Heart right ventricle (tissue), 16 donors: ENCODE results near the gene SFI1. TPM values are rescaled to one million over a fixed set of nuclear protein-coding genes. Genes with fewer than 3 reads are reported as not detected.

Source experiments
- ATAC-seq, 8 donors: fragments of 200-7000 bp; cut with Tn5 transposase; one replicate each; pipeline ENCODE4 v1.9.1; 2020; ENCODE audit warnings: mild to moderate bottlenecking in 8 of 8, moderate library complexity in 8 of 8, moderate number of reproducible peaks in 1 of 8
- DNase-seq, 2 donors: peaks; one replicate each; pipeline ENCODE4 v3.0.0-alpha.2; 2020
- H3K27ac ChIP-seq, 10 donors: fragments of 200-600 bp; sonication (generic) in 2 of 10; one replicate each; pipeline versions ENCODE4 v1.5.0 to v1.8.0; 2020 to 2022; ENCODE audit warnings: mild to moderate bottlenecking in 3 of 10
- H3K27me3 ChIP-seq, 7 donors: fragments of 200-600 bp; one replicate each; pipeline ENCODE4 v1.8.0; 2021 to 2022; ENCODE audit warnings: mild to moderate bottlenecking in 2 of 7
- H3K36me3 ChIP-seq, 9 donors: fragments of 200-600 bp; sonication (generic) in 1 of 9; one replicate each; pipeline versions ENCODE4 v1.5.0 to v1.8.0; 2020 to 2022; ENCODE audit warnings: mild to moderate bottlenecking in 2 of 9
- H3K4me1 ChIP-seq, 9 donors: fragments of 200-600 bp; sonication (generic) in 1 of 9; one replicate each; pipeline versions ENCODE4 v1.5.0 to v1.8.0; 2020 to 2022; ENCODE audit warnings: mild to moderate bottlenecking in 4 of 9
- H3K4me3 ChIP-seq, 10 donors: fragments of 200-600 bp; sonication (generic) in 2 of 10; one replicate each; pipeline versions ENCODE4 v1.5.0 to v1.8.0; 2020 to 2022; ENCODE audit warnings: mild to moderate bottlenecking in 7 of 10, moderate library complexity in 2 of 10
- H3K9me3 ChIP-seq, 11 donors: fragments of 200-600 bp in 10 of 11; sonication (generic) in 2 of 11; one replicate each; pipeline versions ENCODE4 v1.5.0 to v1.8.0; 2013 to 2022; ENCODE audit warnings: mild to moderate bottlenecking in 2 of 11, control low read depth in 1 of 11, moderate library complexity in 1 of 11
- WGBS, 2 donors: extraction: QIAGEN DNeasy Blood & Tissue Kit; methylation state at CpG; one replicate each; pipeline ENCODE4 v1.1.7; 2013; ENCODE audit warnings: inconsistent platforms in 1 of 2; 5-methylcytosine and 5-hydroxymethylcytosine counted together
- intact Hi-C, 10 donors: fragments of 100-400 bp; cut with DNase I; formaldehyde crosslinking; loops; one replicate each; pipeline versions ENCODE4 v1.11.1 to v1.14.2; 2022
- polyA plus RNA-seq, 2 donors: library from polyadenylated mRNA; stranded (reverse); fragments of 200-250 nt; gene quantifications; one replicate each; pipeline ENCODE4 v1.2.3, GENCODE V29; 2013
- total RNA-seq, 10 donors: library from RNA; stranded (reverse); fragmentation: NEBNext Ultra II Directional in 3 of 10; extraction: Animal tissue kit (Norgen Biotek cat#: 25700) in 3 of 10; gene quantifications; one replicate each; pipeline versions ENCODE4 v1.2.1 to v1.2.4, GENCODE V29; 2021 to 2023
- TF ChIP-seq, protein P1 (sequence below), 9 donors: fragments of 200-600 bp; sonication (generic) in 2 of 9; IDR thresholded peaks; one replicate each; pipeline versions ENCODE4 v1.5.0 to v1.8.0; 2021 to 2022; ENCODE audit warnings: antibody characterized with exemption in 9 of 9, mild to moderate bottlenecking in 5 of 9, moderate library complexity in 1 of 9
- donor health status: Arrhythmogenic right ventricular cardiomyopathy.
- donor health status: ischemic (EF 13 %, LVEDD 7.1; RV severe dilation, severe dysfunction).
- donor health status: healthy with polysubstance abuse.
- donor health status: DM: no; HTN: yes; CAD: no.
- donor health status: DM: no; HTN: no; CAD: no.
- donor health status: ischemic (EF 25% LVEDD 6.9; RV normal size, moderate dysfunction).
- donor health status: ischemic (EF 25% LVEDD 5.7; RV mildly dilated, moderate dysfunction).
- donor health status: healthy.
- donor health status: DM: yes; HTN: yes; CAD: no.
- donor health status: Ischemic cardiomyopathy.
- donor health status: ischemic (EF 35%, LVEDD 5.7; RV mildly dilated, moderate dysfunction).
- donor health status: nonischemic (EF 11% LVEDD 7.7; RV severe dilation, severe dysfunction).
- donor health status: DM: yes; HTN: yes; CAD: no.
- donor health status: PGD.
- donor health status: ischemic (EF 29% LVEDD 5.4; RV normal size, mild dysfunction).
- donor health status: nonischemic (EF 23%, LVEDD 6.1; RV moderate dilation, normal function).

SFI1 gene
- total and polyA plus RNA-seq, 12 donors, result 4.7 to 20.1 (median 7.3) TPM

- Histone ChIP-seq H3K27me3 (no peaks in the 10 kb centered on the region), H3K9me3 (no peaks in the 10 kb centered on the region), H3K36me3 (peaks cover 0 to 45% (median 0%) of the 10 kb centered on the region in 9 donors), H3K4me3 (no peak overlapping the region), H3K27ac (peak overlapping the region in 4 of 10 donors; percentile 39 to 68 (median 52)), H3K4me1 (peaks cover 26 to 65% (median 48%) of the 10 kb centered on the region in 9 donors)
- ATAC-seq, result no peak
- TF ChIP-seq, protein P1, sequence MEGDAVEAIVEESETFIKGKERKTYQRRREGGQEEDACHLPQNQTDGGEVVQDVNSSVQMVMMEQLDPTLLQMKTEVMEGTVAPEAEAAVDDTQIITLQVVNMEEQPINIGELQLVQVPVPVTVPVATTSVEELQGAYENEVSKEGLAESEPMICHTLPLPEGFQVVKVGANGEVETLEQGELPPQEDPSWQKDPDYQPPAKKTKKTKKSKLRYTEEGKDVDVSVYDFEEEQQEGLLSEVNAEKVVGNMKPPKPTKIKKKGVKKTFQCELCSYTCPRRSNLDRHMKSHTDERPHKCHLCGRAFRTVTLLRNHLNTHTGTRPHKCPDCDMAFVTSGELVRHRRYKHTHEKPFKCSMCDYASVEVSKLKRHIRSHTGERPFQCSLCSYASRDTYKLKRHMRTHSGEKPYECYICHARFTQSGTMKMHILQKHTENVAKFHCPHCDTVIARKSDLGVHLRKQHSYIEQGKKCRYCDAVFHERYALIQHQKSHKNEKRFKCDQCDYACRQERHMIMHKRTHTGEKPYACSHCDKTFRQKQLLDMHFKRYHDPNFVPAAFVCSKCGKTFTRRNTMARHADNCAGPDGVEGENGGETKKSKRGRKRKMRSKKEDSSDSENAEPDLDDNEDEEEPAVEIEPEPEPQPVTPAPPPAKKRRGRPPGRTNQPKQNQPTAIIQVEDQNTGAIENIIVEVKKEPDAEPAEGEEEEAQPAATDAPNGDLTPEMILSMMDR (IDR thresholded peaks at IDR 0.05), result no peak
- intact Hi-C loops, result no loop called here
- WGBS, 2 donors, result 70 to 79% methylated on average over 8 of the region's 8 CpGs
- no peak for DNase-seq
Observed at GRCh38 chr22:31627223-31627731, 130.9 kb downstream of the SFI1 start.

GRCh38 chr22:31628362-31628761, 132.0 kb downstream of the SFI1 start:
- Histone ChIP-seq H3K27me3 (no peaks in the 10 kb centered on the region), H3K9me3 (no peaks in the 10 kb centered on the region), H3K27ac (peak overlapping the region in 1 of 10 donors; percentile 43), H3K36me3 (peaks cover 0 to 34% (median 0%) of the 10 kb centered on the region in 9 donors), H3K4me1 (peaks cover 26 to 65% (median 50%) of the 10 kb centered on the region in 9 donors), H3K4me3 (no peak overlapping the region)
- WGBS, 2 donors, result 72 to 78% methylated on average over 1 of the region's 1 CpG
- no peak for DNase-seq
- TF ChIP-seq, protein P1 (IDR thresholded peaks at IDR 0.05), result no peak
- intact Hi-C loops, result no loop called here
- no peak for ATAC-seq

DNA sequence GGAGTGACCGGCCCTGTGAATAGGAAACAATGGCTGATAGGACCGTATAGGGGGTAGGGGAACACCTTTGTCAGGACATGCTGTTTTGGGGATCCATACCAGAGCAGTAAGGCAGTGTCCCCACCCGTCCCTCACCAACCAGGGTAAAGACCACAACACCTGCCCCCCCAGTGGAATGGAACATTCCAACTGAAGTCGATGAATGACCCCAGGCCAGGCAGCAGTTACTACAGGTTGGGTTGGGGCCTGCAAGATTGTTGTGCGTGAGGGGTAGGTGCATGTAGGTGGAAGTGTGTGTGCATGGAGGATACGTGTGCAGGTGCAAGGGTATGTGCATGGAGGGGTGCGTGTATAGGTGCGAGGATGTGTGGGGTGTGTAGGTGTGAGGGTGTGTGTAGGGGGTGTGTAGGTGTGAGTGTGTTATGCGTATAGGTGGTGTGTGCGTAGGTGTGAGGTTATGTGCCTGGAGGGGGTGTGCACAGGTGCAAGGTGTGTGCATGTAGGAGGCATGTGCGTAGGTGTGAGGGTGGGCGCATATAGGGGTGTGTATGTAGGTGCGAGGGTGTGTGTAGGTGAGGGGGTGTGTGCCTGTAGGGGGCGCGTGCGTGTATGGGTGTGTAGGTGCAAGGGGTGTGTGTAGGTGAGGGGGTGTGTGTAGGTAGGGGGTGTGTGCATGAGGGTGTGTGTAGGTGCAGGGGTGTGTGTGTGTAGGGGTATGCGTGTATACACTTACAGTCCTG, 132.8 kb downstream of the SFI1 start:
- H3K36me3 ChIP-seq, result peaks cover 0 to 26% (median 0%) of the 10 kb centered on the region in 9 donors
- ATAC-seq, result no peak
- H3K9me3 ChIP-seq, result no peaks in the 10 kb centered on the region
- H3K4me3 ChIP-seq, result peak overlapping the region in 6 of 10 donors; percentile 53 to 93 (median 80)
- no peak for DNase-seq
- no peaks in the 10 kb centered on the region for H3K27me3 ChIP-seq
- H3K4me1 ChIP-seq, result peaks cover 26 to 70% (median 54%) of the 10 kb centered on the region in 9 donors
- 90 to 92% methylated on average over 17 of the region's 17 CpGs for WGBS, 2 donors
- intact Hi-C loops, result no loop called here
- H3K27ac ChIP-seq, result peak overlapping the region in 6 of 10 donors; percentile 90 to 97 (median 94)
- TF ChIP-seq, protein P1 (IDR thresholded peaks at IDR 0.05), result no peak

DNA sequence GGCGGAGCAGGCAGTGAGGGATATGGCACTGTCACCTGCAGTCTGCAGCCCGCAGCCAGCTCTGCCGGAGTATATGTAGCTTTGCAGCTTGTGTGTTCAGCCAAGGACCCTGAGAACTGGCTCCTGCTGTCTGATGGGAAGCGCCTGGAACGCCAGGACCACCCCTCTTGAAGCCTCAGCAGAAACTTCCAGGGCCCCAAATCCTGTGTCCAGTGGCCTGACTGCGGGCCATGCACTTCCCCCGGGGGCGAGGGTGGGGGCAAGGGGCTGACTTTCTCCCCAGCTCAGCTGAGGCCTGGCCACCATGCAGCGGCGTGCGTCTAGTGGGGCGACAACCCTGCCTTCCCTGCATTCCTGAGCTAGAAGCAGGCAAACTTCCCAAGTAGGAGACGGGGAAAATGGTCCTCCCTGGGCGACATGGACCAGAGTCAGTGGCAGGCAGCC, 133.4 kb downstream of the SFI1 start:
- no peaks in the 10 kb centered on the region for H3K9me3 ChIP-seq
- intact Hi-C loops, result loop anchor here in 7 of 10 donors (5.0 to 10.0 kb wide), 5 partner anchors 67 to 285 kb away; partner anchors contain the start of gene PATZ1 (in 3 of the 7)
- H3K36me3 ChIP-seq, result peaks cover 0 to 23% (median 0%) of the 10 kb centered on the region in 9 donors
- H3K27me3 ChIP-seq, result no peaks in the 10 kb centered on the region
- peak overlapping the region; percentile 36 to 97 (median 92) for H3K27ac ChIP-seq
- TF ChIP-seq, protein P1 (IDR thresholded peaks at IDR 0.05), result no peak
- 25 to 36% methylated on average over 14 of the region's 14 CpGs for WGBS, 2 donors
- peak overlapping the region; percentile 53 to 93 (median 80) for H3K4me3 ChIP-seq
- no peak for DNase-seq
- ATAC-seq, result no peak
- peaks cover 26 to 74% (median 54%) of the 10 kb centered on the region in 9 donors for H3K4me1 ChIP-seq
